Activated naive CD4-positive, alpha-beta T cell treated with anti-CD3 and anti-CD28 coated beads, Interleukin-2, amount 50 U/mL, for 24 hours (primary cell): Measurements from ENCODE around the gene UHMK1.
"Not testable (repeated sequence)": the region's sequence is repeated elsewhere in the genome, so short reads cannot be mapped to it uniquely, and the experiment has no call there.

Source experiments
- H3K27ac Mint-ChIP-seq: one replicate; pipeline ENCODE4 v1.8.0; 2021; ENCODE audit warnings: mild to moderate bottlenecking, mixed read lengths
- H3K27me3 Mint-ChIP-seq: one replicate; pipeline ENCODE4 v1.8.0; 2021; ENCODE audit warnings: mixed read lengths
- H3K36me3 Mint-ChIP-seq: one replicate; pipeline ENCODE4 v1.8.0; 2021; ENCODE audit warnings: mixed read lengths
- H3K4me1 Mint-ChIP-seq: one replicate; pipeline ENCODE4 v1.8.0; 2021; ENCODE audit warnings: mixed read lengths
- H3K4me3 Mint-ChIP-seq: one replicate; pipeline ENCODE4 v1.8.0; 2021; ENCODE audit warnings: mild to moderate bottlenecking, mixed read lengths
- H3K9me3 Mint-ChIP-seq: one replicate; pipeline ENCODE4 v1.8.0; 2021; ENCODE audit warnings: mixed read lengths

Gene UHMK1

DNA sequence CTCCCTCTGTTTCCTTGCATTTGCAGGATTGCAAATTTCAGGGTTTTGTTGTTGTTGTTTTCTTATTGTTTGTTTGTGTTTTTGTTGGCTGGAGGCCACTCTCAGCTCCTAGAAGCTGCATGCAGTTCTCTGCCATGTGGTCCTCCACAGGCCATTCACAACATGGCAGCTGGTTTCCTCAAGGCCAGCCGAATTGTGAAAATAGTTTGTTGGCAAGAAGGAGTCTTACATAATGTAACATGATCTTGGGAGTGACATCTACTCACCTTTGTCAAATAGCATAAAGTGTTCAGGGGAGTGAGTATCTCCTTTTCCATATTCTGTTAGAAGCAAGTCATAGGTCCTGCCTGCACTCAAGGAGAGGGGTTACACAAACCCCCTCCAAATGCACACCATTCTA lies 53.3 kb downstream of the UHMK1 start:
- Mint-ChIP-seq H3K36me3 (no peaks in the 10 kb centered on the region), H3K4me3 (no peak overlapping the region), H3K27me3 (no peaks in the 10 kb centered on the region), H3K4me1 (no peaks in the 10 kb centered on the region), H3K27ac (no peak overlapping the region), H3K9me3 (no peaks in the 10 kb centered on the region)

DNA sequence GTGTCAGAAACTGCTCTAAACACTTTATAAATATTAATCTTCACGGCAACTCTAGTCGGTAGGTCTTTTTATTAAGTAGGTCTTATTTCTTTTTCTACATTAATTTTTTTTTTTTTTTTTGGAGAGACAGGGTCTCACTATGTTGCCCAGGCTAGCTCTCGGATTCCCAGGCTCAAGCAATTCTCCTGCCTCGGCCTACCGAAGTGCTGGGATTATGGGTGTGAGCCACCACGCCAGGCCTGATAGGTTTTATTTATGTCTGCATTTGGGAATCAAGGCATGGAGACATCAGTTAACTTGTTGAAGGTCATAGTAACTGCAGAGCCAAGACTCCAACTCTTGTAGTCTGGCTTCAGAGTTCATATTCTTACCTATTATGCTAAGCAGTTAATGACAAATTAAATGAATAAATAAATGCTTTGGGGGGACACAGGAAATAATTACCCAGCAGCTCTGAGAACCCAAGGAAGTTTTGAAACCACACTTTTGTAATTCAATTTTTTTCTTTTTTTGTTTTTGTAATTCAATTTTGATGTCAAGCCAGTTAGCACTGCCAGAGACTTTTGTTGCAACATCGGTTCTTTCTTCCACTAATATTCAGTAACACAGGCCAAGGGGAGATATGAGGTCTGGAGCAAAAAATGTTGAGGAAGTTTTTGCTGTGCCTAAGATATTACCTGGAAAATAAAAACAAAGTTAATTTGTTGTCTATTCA lies 54.5 kb downstream of the UHMK1 start:
- no peaks in the 10 kb centered on the region for H3K36me3 Mint-ChIP-seq
- H3K27ac Mint-ChIP-seq: no peak overlapping the region
- H3K27me3 Mint-ChIP-seq: no peaks in the 10 kb centered on the region
- H3K4me3 Mint-ChIP-seq: no peak overlapping the region
- H3K9me3 Mint-ChIP-seq: no peaks in the 10 kb centered on the region
- no peaks in the 10 kb centered on the region for H3K4me1 Mint-ChIP-seq

DNA sequence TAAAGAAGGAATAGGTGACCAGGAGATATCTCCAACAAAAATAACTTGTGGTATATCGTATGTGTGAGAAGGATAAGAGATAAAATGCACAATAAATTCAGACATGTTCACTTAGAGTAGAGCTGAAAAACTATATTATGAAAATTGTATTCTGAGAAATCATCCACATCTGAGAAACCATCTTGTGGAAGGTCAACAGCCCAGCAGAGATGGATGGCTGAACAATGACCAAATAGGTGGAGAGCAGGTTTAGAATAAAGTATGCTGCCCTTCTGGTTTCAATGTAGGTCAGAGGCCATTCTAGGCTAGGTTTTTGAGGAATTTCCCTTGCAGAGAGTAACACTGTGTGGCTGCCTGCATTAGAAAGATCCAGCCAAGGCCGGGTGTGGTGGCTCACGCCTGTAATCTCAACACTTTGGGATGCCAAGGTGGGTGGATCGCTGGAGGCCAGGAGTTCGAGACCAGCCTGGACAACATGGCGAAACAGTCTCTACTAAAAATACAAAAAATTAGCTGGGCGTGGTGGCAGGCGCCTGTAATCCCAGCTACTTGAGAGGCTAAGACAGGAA lies 55.1 kb downstream of the UHMK1 start:
- Mint-ChIP-seq H3K36me3 (no peaks in the 10 kb centered on the region), H3K4me3 (no peak overlapping the region), H3K27ac (no peak overlapping the region), H3K27me3 (no peaks in the 10 kb centered on the region), H3K9me3 (no peaks in the 10 kb centered on the region), H3K4me1 (no peaks in the 10 kb centered on the region)

DNA sequence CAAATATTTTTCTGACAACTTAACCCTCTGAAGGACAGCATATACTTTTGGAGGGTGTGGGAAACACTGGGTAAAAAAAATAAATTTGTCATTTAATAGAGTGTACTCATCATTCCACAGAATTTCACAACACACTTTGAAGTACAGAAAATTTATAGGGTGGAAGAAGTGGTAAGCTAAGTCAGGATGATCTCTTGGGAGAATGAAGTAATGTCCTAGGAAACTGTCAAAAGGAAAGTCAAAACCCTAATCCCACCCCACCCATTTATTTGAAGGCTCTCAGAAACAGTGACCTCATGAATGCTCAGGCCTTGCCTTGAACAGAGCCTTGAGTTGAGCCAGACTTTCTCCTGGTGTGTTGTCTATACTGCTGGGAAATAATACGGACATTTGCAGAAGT lies 56.6 kb downstream of the UHMK1 start:
- Mint-ChIP-seq H3K36me3 (no peaks in the 10 kb centered on the region), H3K27ac (no peak overlapping the region), H3K4me1 (no peaks in the 10 kb centered on the region), H3K27me3 (no peaks in the 10 kb centered on the region), H3K4me3 (no peak overlapping the region), H3K9me3 (no peaks in the 10 kb centered on the region)

DNA sequence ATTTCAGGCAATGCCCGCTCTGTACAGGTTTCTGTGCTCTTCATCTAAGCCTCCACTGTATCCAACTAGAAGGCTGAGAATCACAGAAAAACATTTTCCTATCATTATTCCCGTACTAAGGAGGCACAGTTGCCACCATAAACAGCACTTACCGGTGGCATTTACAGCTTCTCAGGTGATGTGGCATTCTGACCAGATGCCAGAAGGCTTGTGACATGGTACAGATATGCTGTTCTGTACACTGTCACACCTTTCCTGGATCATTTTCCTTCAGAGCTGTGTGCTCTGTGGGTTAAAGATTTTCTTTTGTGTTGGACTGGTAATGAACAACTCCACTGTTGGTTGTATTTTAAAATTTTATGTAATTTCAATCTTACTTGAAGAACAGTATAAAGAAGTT lies 59.9 kb downstream of the UHMK1 start:
- Mint-ChIP-seq H3K27ac (no peak overlapping the region), H3K4me1 (peaks cover 20% of the 10 kb centered on the region), H3K36me3 (no peaks in the 10 kb centered on the region), H3K4me3 (no peak overlapping the region), H3K9me3 (no peaks in the 10 kb centered on the region), H3K27me3 (no peaks in the 10 kb centered on the region)

DNA sequence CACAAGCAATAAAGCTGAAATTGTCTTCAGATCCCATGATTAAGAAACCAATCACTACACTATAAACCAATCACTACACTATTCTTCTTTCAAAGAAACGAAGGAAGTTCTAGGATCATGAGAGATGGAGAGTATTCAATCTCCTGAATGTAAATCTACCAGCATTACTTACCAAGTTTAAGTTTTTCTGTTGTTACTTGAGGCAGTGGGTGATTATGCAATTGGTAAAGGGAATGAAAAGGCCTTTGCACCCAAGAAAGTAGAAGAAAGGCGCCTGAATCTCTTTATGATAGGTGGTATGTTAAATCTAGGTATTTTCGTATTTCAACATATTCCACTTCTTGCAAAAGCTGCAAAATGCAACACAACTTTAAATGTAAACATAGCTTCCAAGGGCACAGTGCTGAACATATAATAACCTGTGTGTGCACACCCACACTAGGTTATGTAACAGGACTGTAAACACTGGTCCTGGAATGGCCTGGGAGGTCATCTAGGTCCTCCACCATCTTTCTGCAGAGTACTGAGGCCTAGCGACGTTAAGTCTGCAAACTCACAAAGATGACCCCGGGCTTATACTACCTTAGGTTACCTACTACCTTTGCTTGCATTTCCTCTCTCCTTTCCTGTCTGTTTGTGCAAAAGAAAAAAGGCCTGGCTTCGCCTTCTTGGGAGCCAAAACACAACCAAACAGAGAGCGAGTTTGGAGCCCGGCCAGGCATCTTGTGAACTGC lies 62.9 kb downstream of the UHMK1 start:
- no peaks in the 10 kb centered on the region for H3K36me3 Mint-ChIP-seq

DNA sequence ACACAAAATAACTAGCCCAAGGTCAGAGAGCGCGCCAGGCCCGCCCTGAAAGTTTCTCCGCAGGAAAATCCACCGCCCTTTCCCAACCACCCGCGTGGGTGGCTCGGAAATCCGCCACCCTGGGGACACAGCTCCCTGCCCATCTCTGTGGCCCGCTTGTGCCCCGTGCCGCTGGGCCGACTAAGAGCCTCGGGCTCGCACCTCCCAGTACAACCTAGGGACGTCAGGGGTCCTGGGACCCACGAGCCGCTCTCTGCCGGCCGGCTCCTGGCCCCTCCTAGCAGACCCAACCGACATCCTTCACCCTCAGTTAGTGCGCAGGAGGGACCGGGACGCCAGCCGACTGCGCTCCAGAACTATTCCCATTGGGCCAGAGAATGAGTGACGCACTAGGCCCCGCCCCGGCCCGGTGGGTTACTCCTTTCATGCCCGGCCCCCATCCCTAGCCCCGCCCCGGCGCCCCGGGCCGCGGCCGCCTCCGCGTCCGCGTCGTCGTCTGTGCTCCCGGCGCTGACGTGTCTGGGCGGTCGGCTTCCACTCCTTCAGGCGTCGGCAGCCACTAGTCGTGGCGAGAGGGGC lies 63.5 kb downstream of the UHMK1 start:
- Mint-ChIP-seq H3K4me3 (peak overlapping the region; percentile 97), H3K27ac (peak overlapping the region; percentile 91), H3K36me3 (no peaks in the 10 kb centered on the region), H3K27me3 (no peaks in the 10 kb centered on the region), H3K4me1 (peaks cover 48% of the 10 kb centered on the region), H3K9me3 (no peaks in the 10 kb centered on the region)

More for the DNA sequence above, 62.9 kb downstream of the UHMK1 start:
- H3K4me3 Mint-ChIP-seq: peak overlapping the region; percentile 97
- peak overlapping the region; percentile 91 for H3K27ac Mint-ChIP-seq
- peaks cover 43% of the 10 kb centered on the region for H3K4me1 Mint-ChIP-seq
- H3K27me3 Mint-ChIP-seq: no peaks in the 10 kb centered on the region
- no peaks in the 10 kb centered on the region for H3K9me3 Mint-ChIP-seq

DNA sequence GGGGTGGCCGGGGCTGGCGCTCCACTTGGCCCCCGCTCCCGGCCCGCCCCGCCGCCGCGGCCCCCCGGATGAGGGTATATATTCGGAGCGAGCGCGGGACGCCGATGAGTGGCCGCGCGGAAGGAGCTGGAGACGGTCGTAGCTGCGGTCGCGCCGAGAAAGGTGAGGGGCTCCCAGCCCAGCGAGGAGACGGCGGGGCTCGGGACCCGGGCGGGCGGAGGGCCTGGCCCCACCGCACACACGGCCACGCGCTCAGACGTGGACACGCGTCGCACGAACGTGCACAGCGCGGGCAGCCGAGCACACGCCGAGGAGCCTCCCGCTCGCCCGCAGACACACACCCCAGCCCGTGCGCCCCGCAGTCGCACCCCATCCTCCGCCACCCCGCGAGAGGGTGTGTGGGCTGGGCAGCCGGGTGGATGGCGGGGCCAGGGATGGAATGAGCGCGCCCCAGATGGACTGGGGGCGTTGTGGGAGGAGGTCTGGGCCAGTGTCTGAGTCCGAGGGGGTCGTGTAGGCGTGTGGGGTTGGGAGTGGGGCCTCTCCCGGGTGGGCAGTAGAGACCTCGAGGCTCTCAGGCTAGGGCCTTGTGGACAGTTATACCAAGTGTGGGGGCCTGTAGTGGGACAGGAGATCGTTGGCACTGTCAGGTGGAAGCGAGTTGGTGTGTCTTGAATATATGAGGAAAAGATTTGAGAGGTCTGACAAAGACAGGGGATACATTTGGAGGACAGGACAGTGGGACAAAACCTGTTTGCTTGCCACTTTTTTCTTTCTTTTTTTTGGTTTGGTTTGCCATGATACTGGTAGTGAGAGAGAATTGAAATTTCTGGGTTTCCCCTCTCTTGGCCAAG lies 64.2 kb downstream of the UHMK1 start, which contains the start of gene UAP1:
UAP1 (plus strand) TSS at position 107 of the 854 bp plus-strand sequence. CDS start 4,347 bp downstream, outside the sequence.
- Mint-ChIP-seq H3K4me1 (peaks cover 48% of the 10 kb centered on the region), H3K4me3 (peak within 1 kb of the TSS; percentile 97), H3K27ac (peak within 1 kb of the TSS; percentile 91), H3K27me3 (no peaks in the 10 kb centered on the region), H3K9me3 (no peaks in the 10 kb centered on the region), H3K36me3 (peaks cover 1% of the 10 kb centered on the region)

DNA sequence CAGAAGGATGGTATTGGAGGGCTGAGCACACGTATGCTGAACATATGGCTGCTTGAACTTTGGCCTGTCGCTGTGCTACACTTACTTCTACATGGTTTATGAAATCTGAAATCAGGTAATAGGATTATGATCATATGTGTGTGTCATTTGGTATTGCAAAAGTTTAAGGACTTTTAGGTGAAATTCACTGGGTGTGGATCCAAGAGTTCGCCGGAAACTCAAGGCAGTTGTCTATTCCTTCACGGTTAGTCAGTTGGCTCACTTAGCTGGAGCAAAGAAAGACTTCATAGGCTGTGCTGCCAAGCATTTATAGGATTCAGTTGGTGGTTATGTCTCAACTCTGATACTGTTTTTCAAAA lies 64.8 kb downstream of the UHMK1 start:
- peaks cover 48% of the 10 kb centered on the region for H3K4me1 Mint-ChIP-seq
- no peaks in the 10 kb centered on the region for H3K9me3 Mint-ChIP-seq

DNA sequence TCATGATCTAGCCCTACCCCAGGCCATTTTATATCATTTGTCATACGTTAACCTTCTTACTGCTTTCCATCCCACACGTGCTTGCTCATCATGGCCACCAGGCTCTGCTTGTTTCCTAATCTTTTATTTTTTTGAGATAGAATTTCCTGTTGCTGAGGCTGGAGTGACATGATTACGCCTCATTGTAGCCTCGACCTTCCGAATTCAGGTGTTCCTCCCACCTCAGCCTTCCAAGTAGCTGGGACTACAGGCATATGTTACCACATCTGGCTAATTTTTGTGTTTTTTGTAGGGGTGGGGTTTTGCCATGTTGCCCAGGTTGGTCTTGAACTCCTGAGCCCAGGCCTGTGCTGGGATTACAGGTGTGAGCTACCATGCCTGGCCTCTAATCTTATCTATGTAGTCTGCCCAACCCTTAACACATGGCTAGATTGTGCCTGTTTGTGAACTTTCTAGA lies 67.2 kb downstream of the UHMK1 start:
- peaks cover 51% of the 10 kb centered on the region for H3K4me1 Mint-ChIP-seq
- no peak overlapping the region for H3K4me3 Mint-ChIP-seq
- no peak overlapping the region for H3K27ac Mint-ChIP-seq
- H3K9me3 Mint-ChIP-seq: no peaks in the 10 kb centered on the region
- H3K27me3 Mint-ChIP-seq: no peaks in the 10 kb centered on the region
- H3K36me3 Mint-ChIP-seq: peaks cover 6% of the 10 kb centered on the region

More for the DNA sequence above, 64.8 kb downstream of the UHMK1 start:
- Mint-ChIP-seq H3K36me3 (peaks cover 3% of the 10 kb centered on the region), H3K4me3 (peak overlapping the region; percentile 97), H3K27me3 (no peaks in the 10 kb centered on the region), H3K27ac (peak overlapping the region; percentile 89)

DNA sequence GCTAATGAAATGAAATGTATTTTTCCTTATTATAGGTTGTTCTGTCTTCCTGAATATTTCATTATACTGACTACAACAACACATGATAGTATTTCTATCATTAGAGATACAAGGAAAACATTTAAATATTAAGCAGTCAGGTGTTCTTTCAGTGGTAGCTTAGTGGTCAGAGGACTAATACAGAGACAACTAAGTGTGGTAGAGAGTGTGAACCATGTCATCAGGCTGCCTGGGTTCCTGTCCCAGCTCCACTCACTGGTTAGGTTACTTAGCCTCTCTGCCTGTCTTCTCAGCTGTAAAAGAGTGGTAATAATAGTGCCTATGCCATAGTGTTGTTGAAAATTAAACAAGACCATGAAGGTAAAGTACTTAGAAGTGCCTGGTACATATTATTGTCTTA lies 67.8 kb downstream of the UHMK1 start:
- Mint-ChIP-seq H3K27ac (no peak overlapping the region), H3K9me3 (no peaks in the 10 kb centered on the region), H3K4me1 (peaks cover 46% of the 10 kb centered on the region), H3K36me3 (peaks cover 8% of the 10 kb centered on the region), H3K4me3 (no peak overlapping the region), H3K27me3 (no peaks in the 10 kb centered on the region)

DNA sequence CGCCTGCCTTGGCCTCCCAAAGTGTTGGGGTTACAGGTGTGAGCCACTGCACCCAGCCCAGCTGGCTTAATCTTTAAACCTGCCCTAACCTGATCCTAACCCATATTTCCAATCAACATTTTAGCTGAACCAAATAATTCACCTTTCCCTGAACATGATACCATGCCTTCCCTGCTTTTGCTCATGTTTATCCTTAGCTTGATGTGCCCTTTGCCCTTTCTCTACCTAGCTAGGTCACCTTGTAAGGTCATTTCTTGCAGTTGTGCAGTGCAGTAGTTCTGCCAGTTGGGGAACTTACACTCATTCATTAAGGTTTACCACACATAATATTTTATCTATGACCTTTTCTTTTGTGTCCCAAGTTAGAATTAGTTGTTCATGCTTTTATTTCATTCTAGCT lies 69.3 kb downstream of the UHMK1 start:
- Mint-ChIP-seq H3K4me3 (no peak overlapping the region), H3K4me1 (peaks cover 40% of the 10 kb centered on the region), H3K27me3 (no peaks in the 10 kb centered on the region), H3K27ac (no peak overlapping the region), H3K9me3 (no peaks in the 10 kb centered on the region), H3K36me3 (peaks cover 8% of the 10 kb centered on the region)

DNA sequence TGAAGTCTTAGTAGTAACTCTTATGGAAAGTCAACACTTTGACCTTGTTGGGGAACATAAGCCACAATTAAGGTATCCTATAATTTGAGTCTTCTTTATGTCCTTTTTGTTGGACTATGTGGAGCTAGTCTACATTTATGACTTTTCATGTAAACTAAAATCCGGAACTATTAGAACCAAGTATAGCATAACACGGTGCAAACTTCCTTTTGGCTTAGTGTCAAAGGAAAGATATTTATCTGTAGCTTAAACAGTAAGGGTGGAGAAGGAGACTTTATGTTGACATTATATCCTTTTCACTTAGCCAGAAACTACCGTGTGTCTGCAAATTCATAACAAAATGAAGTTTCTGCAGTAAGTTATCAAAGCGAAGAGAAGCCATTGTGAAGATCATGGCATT lies 71.2 kb downstream of the UHMK1 start:
- Mint-ChIP-seq H3K27ac (no peak overlapping the region), H3K4me1 (peaks cover 31% of the 10 kb centered on the region), H3K27me3 (no peaks in the 10 kb centered on the region), H3K36me3 (peaks cover 8% of the 10 kb centered on the region), H3K9me3 (no peaks in the 10 kb centered on the region), H3K4me3 (no peak overlapping the region)

DNA sequence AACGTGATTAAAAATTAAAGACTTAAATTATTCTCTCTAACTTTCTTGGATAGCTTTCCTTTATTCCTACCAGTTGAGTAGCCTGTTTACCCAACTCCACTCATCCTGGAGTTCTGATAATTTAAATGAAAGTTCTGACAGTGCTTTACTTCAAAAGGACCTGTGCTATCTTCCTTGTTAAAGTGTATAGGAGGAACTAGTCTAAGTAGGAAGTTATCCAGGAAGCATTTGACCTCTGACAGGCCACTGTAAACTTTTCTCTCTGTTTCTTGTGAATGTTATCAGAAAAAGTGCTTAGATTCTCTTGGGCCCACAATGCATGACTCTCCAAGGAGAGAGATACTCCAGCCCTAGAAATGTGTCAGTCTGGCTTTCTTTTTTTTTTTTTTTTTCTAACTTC lies 73.1 kb downstream of the UHMK1 start:
- Mint-ChIP-seq H3K36me3 (peaks cover 8% of the 10 kb centered on the region), H3K9me3 (no peaks in the 10 kb centered on the region), H3K4me3 (no peak overlapping the region), H3K27me3 (no peaks in the 10 kb centered on the region), H3K4me1 (peaks cover 12% of the 10 kb centered on the region), H3K27ac (no peak overlapping the region)

DNA sequence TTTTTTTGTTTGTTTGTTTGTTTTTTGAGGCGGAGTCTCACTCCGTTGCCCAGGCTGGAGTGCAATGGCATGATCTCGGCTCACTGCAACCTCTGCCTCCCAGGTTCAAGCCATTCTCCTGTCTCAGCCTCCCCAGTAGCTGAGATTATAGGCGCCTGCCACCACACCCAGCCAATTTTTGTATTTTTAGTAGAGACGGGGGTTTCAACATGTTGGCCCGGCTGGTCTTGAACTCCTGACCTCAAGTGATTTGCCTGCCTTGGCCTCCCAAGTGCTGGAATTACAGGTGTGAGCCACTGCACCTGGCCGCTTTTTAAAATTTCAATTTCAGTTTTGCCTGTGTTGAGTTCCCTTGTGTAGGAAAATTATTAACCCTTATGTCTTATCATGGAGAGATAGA lies 73.5 kb downstream of the UHMK1 start:
- not testable (repeated sequence) for H3K36me3 Mint-ChIP-seq, H3K27me3 Mint-ChIP-seq, H3K27ac Mint-ChIP-seq, H3K9me3 Mint-ChIP-seq, H3K4me1 Mint-ChIP-seq, H3K4me3 Mint-ChIP-seq
